Stimulated activated effector memory CD8-positive, alpha-beta T cell treated with anti-CD3 and anti-CD28 coated beads, Interleukin-12 subunit alpha, Interleukin-12 subunit beta, amount 100 ng/mL, for 72 hours (primary cell): Measurements from ENCODE around the gene FBXL20.
A peak's percentile ranks its signal among the peaks of the same experiment; 100 is the strongest.

Experiments used
- ATAC-seq: fragments of 150-1000 bp; cut with Tn5 transposase; 2 replicates; pipeline ENCODE4 v1.10.0; 2021
- DNase-seq, 2 donors: peaks; one replicate each; pipeline ENCODE4 v3.0.0; 2021 to 2022; ENCODE audit warnings: low spot score in 2 of 2
- H3K27ac Mint-ChIP-seq: one replicate; pipeline ENCODE4 v1.8.0; 2022; ENCODE audit warnings: mild to moderate bottlenecking, mixed read lengths
- H3K36me3 Mint-ChIP-seq: one replicate; pipeline ENCODE4 v1.8.0; 2022; ENCODE audit warnings: mild to moderate bottlenecking, mixed read lengths
- H3K4me1 Mint-ChIP-seq: one replicate; pipeline ENCODE4 v1.8.0; 2022; ENCODE audit warnings: mixed read lengths
- H3K4me3 Mint-ChIP-seq: one replicate; pipeline ENCODE4 v1.8.0; 2022; ENCODE audit warnings: mild to moderate bottlenecking, mixed read lengths
- H3K9me3 Mint-ChIP-seq: one replicate; pipeline ENCODE4 v1.8.0; 2022; ENCODE audit warnings: mixed read lengths

Gene FBXL20

DNA sequence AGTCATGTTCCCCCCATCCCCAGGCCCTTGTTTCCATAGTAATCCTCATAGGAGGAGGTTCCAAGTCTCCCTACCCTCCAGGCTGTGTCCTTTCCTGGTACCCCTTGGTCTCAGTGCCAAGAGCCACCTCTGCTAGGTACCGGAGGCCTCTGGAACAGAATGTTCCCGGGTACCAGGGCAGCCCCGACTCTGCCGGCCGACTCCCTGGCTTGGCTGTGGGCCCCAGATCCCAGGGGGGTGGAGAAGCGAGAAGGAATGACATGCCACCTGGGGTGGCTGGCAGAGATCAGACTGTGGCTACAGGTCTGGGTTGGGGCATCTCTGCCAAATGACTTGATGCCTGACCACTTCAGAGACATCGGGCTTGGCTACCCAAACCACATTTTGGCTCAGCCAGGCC is 179.3 kb downstream of the FBXL20 start:
- ATAC-seq = no peak
- Mint-ChIP-seq H3K36me3 (no peaks in the 10 kb centered on the region), H3K4me1 (peaks cover 20% of the 10 kb centered on the region), H3K4me3 (no peak overlapping the region), H3K27ac (no peak overlapping the region), H3K9me3 (no peaks in the 10 kb centered on the region)
- DNase-seq = no peak

DNA sequence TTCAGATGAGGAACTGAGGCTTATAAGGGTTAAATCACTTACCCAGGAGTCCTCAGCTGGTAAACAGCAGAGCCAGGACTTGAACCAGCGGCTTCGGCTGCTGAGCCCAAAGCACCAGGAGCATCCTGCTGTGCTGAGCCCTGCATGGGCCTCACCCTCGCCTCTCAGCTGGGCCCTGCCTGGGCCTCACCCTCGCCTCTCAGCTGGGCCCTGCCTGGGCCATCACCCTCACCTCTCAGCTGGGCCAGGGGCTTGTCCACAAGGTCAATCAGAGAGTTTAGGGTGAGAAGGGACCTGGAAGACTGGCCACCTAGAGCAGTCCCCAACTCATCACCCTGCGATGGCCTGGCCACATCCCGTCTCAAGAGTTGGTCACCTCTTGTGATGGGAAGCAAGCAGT is 179.9 kb downstream of the FBXL20 start:
- no peak overlapping the region for H3K27ac Mint-ChIP-seq
- no peak for DNase-seq

DNA sequence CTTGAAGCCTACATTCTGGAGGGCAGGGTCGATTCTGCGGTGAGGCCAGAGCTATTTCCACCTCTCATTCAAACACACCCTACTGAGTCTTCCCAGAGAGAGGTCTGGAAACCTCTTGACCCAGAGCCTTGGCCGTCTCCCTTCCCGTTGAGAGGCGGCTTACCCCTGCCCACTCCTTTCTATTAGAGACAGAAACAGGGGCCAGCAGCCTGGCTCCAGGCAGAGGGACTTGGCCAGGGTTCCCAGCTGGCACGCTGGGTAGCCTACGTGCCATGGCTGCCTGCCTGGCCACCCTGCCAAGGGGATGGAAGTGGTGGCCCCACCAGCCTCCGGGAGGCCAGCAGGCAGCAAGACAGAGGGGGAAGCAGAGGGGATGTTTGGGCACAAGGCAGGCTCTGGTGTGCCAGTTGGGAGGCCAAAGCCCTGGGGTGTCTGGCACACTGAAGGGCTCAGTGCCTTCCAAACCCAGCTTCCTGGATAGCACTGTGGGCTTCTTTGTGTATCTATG is 181.7 kb downstream of the FBXL20 start:
- no peaks in the 10 kb centered on the region for H3K9me3 Mint-ChIP-seq
- H3K36me3 Mint-ChIP-seq = no peaks in the 10 kb centered on the region
- peaks cover 12% of the 10 kb centered on the region for H3K4me1 Mint-ChIP-seq
- H3K27ac Mint-ChIP-seq = no peak overlapping the region
- no peak for DNase-seq
- no peak for ATAC-seq
- no peak overlapping the region for H3K4me3 Mint-ChIP-seq

More for the DNA sequence above, 179.9 kb downstream of the FBXL20 start:
- Mint-ChIP-seq H3K4me1 (peaks cover 20% of the 10 kb centered on the region), H3K36me3 (no peaks in the 10 kb centered on the region), H3K4me3 (no peak overlapping the region), H3K9me3 (no peaks in the 10 kb centered on the region)
- no peak for ATAC-seq

DNA sequence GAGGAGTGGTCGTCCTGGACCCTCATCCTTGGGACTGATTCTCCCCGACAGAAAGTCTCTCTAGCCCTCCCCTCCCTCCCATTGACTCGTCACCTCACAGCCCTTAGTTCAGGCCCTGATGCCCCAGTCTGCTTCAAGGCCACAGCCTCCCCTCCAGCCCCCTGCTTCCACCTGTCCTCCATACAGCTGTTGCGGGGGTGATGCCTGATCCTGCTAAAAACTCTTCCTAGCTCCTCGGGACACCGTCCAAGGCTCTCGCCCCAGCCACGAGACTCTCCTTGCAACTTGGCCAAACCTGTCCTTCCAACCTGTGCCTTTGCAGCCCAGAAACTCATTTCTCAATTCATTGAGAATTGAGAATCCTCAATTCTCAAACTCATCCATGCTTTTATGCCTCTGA is 182.5 kb downstream of the FBXL20 start:
- no peaks in the 10 kb centered on the region for H3K36me3 Mint-ChIP-seq
- DNase-seq (no peak), ATAC-seq (no peak)
- peaks cover 9% of the 10 kb centered on the region for H3K4me1 Mint-ChIP-seq
- H3K27ac Mint-ChIP-seq = no peak overlapping the region
- no peak overlapping the region for H3K4me3 Mint-ChIP-seq
- H3K9me3 Mint-ChIP-seq = no peaks in the 10 kb centered on the region

DNA sequence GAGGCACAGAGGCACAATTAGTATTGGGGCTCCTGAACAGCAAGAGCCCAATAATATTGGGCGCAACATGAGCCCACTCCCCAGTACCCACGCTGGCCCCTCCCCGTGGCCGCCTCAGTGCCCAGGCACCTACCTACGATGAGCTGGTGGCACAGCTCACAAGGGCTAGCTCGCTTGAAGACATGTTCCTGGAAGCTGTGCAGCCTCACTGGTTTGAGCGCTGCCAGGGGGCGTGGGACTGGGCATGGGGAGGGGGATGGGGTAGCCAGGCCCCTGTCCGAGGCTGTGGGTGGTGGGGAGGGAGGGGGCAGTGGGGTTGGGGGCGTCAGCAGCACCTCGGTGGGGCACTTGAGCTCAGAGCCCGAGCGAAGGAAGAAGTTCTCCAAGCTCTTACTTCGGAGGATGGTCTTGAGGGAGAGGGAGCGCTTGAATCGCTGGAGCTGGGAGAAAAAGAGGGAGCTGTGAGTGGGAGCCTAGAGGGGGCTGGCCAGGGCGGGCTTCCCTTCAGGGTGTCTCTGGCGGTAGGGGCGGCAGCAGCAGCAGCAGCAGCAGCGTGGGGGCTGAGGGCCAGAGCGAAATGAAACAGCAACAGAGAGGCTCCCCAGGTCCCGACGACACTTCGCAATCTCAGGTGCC is 183.6 kb downstream of the FBXL20 start:
- Mint-ChIP-seq H3K36me3 (no peaks in the 10 kb centered on the region), H3K4me3 (peak overlapping the region; percentile 23), H3K27ac (no peak overlapping the region), H3K4me1 (peaks cover 6% of the 10 kb centered on the region), H3K9me3 (no peaks in the 10 kb centered on the region)
- no peak for ATAC-seq
- DNase-seq = no peak

DNA sequence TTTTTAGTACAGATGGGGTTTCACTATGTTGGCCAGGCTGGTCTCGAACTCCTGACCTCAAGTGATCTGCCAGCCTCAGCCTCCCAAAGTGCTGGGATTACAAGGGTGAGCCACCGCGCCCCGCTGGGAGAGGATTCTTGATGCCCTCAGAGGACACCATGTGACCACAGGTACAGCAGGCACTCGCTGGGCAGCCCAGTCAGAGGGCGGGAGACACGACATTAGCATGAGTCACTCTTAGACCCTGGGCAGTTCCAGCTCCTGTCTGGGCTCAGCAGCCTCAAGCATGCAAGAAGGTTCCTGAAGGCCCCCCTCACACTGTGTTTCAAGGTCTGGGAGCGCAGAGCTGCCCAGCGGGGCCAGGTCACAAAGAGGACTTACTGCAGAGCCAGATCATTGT is 187.6 kb downstream of the FBXL20 start:
- no peak for DNase-seq
- Mint-ChIP-seq H3K27ac (no peak overlapping the region), H3K36me3 (no peaks in the 10 kb centered on the region), H3K9me3 (no peaks in the 10 kb centered on the region), H3K4me3 (no peak overlapping the region), H3K4me1 (peaks cover 25% of the 10 kb centered on the region)
- no peak for ATAC-seq

DNA sequence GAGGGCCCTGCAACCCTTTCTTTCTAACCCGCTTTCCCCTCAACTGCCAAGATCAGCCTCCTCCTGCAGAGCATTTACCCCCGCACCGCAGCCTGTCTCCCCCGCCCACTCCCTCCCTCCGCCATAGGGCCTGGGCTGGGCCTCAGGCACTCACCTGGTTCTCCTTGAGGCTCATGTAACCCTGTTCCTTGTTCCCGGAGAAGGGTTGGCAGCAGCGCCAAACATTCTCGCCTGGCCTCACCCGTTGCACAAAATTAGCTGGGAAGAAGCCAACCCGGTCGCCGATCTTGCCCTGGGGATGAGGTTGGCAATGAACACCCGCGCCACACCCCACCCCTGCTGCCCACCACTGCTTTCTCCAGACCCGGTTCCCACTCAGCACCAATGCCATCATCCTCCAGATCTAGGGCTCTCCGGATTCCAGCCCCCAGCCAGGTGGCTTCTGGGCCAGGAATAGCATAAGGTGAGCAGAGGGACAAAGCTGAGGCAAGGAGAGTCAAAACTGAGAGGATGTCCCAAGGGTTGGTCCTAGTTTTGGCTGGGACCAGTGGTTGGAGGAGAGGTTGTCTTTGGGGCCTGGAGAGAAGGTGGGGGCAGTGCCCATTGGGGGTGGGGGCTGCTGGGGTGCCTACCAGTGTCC is 188.5 kb downstream of the FBXL20 start:
- Mint-ChIP-seq H3K9me3 (no peaks in the 10 kb centered on the region), H3K4me3 (no peak overlapping the region), H3K27ac (peak overlapping the region; percentile 52), H3K4me1 (peaks cover 30% of the 10 kb centered on the region), H3K36me3 (no peaks in the 10 kb centered on the region)
- no peak for DNase-seq
- ATAC-seq = no peak

DNA sequence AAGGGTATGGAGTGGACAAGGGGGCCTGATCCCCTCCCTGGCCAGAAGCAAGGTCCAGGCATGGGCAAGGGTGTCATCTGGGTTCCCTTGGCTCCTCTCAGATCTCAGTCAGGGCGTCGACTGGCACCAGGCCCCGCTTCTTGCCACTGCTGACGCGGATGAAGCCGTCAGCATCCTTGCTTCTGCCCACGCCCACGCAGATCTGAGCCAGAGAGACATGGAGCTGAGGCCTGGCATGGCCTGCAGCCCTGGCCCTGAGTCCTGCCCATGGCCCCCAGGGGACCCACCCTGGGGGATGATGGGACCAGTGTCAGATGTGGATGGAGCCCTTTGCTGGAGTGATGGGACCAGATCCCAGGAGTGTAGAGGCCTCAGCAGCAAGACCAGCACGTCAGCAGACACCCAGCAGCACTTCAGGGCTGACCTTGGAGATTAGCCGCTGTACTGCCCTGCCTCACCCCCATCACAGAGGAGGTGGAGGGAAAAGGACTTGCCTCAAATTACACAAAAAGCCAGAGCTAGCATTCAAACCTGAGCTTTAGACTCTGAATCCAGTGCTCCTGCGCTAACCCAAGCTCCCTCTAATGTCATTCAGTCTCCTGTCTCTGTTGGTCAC is 189.1 kb downstream of the FBXL20 start:
- Mint-ChIP-seq H3K27ac (no peak overlapping the region), H3K36me3 (peaks cover under 1% of the 10 kb centered on the region), H3K4me3 (no peak overlapping the region), H3K9me3 (no peaks in the 10 kb centered on the region), H3K4me1 (peaks cover 30% of the 10 kb centered on the region)
- ATAC-seq (no peak), DNase-seq (no peak)

DNA sequence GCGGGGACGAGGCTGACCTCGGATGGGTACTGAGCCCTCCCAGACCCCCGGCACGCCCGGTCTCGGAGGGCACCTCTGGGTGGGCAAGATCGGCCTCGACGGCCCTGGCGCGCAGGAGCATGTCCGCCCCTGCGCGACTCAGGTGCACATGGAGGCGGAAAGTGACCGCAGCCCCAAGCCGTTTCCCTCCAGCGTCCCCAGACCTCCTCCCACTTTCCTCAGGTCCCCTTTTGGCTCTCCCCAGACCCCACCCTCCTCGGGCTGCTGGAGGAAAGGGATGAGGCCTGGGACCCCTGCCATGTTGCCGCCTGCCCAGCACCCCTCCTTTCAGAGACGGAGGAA is 191.4 kb downstream of the FBXL20 start:
- Mint-ChIP-seq H3K9me3 (no peaks in the 10 kb centered on the region), H3K27ac (peak overlapping the region; percentile 79), H3K4me3 (peak overlapping the region; percentile 66)

DNA sequence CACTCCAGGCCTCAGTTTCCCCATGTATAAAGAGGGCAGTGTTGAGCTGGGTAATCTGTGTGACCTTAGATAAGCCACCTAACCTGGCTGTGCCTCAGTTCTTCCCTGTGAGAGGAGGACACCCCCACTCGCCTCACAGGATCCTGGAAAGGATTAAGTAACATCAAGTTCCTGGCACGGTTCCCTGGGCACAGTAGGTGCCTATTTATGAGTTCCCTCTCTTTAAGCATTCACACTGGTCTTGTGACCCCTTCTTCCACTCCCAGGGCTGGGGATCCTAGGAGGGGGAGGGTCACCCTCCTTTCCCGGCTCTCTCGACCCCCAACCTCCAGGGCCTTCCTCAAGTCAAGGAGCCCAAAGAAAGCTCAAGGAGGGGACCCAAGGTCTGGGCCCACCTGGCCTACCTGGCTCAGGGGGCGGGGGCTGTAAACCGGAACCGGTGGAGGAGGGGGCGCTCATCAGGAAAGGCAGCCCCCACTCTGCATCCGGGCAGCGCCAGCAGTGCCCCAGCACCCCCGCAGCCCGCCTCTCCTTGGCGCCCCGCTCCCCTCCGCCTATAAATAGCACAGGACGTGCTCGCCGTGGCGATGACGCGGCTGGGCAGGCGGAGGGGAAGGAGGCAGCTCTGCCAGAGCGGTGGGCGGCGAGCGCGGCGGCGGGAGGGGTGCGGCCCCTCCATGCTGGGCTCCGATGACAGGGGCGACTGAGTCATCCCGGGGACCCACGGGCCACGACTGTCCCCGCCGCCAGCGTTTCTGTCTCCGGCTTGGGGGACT is 191.9 kb downstream of the FBXL20 start:
- Mint-ChIP-seq H3K27ac (peak overlapping the region; percentile 79), H3K36me3 (peaks cover 24% of the 10 kb centered on the region), H3K4me3 (peak overlapping the region; percentile 66), H3K4me1 (peaks cover 37% of the 10 kb centered on the region), H3K9me3 (no peaks in the 10 kb centered on the region)
- ATAC-seq (peak; percentile 90), DNase-seq (peak in 1 of 2 donors; percentile 67)

More for the DNA sequence above, 191.4 kb downstream of the FBXL20 start:
- ATAC-seq (no peak), DNase-seq (no peak)
- peaks cover 19% of the 10 kb centered on the region for H3K36me3 Mint-ChIP-seq
- H3K4me1 Mint-ChIP-seq = peaks cover 37% of the 10 kb centered on the region

DNA sequence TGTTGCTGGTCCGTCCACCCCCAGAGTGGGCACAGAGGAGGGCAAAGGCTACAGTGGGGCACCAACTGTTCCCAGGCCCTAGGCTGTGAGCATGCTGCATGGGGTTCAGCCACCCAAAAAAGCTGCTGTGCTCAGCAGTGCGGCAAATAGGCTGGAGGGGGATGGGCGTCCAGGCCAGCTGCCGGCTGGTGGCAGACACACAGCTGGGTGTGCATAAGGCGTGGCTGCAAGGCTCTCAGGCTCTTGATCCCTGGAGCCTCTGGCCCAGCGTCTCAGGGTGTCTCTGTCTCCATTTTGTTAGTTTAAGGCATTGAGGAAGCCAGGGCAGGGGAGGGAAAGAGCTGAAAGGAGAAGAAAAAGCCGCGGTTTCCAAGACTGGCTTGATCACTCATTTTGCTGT is 192.5 kb downstream of the FBXL20 start:
- no peak for ATAC-seq
- Mint-ChIP-seq H3K36me3 (peaks cover 30% of the 10 kb centered on the region), H3K4me3 (peak overlapping the region; percentile 66), H3K27ac (peak overlapping the region; percentile 79), H3K4me1 (peaks cover 43% of the 10 kb centered on the region), H3K9me3 (no peaks in the 10 kb centered on the region)
- DNase-seq = no peak

DNA sequence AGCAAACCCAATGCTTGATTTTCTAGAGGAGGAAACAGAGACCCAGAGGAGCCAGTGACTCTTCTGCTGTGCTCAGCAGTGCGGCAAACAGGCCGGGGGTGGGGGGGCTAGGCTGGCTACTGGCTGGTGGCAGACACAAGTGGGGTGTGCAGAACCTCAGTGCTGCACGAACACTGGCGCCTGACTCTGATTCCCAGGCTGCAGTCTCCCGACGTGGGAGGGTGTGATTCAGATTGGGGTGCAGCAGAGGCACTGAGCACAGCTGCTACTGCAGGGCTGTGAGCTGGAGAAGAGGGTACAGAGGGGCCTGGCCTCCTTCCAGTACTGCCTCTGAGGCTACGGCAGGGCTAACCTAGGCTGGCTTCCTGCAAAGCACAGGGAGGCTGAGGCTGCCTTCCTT is 193.3 kb downstream of the FBXL20 start:
- H3K27ac Mint-ChIP-seq = peak overlapping the region; percentile 79
- ATAC-seq (peak; percentile 17), DNase-seq (no peak)
- H3K9me3 Mint-ChIP-seq = no peaks in the 10 kb centered on the region
- peaks cover 38% of the 10 kb centered on the region for H3K36me3 Mint-ChIP-seq
- H3K4me3 Mint-ChIP-seq = peak overlapping the region; percentile 66
- peaks cover 47% of the 10 kb centered on the region for H3K4me1 Mint-ChIP-seq

DNA sequence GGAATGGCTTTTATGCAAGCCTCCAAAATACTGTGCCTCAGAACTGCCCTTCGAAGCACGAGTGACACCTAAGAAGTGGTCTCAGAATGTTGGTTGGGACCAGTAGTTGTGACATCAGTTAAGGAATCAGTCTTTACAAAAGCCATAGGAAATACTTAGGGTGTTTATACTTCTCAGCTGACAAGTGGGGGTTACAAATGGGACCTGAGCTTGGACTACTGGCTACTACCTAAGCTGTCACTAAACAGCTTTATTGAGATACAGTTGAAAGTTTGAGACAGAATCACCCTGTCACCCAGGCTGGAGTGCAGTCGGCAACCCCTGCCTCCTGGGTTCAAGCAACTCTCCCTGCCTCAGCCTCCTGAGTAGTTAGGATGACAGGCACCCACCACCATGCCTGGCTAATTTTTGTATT is 196.3 kb downstream of the FBXL20 start:
- no peak overlapping the region for H3K4me3 Mint-ChIP-seq
- H3K9me3 Mint-ChIP-seq = no peaks in the 10 kb centered on the region
- peak overlapping the region; percentile 63 for H3K27ac Mint-ChIP-seq
- peaks cover 66% of the 10 kb centered on the region for H3K4me1 Mint-ChIP-seq
- peaks cover 68% of the 10 kb centered on the region for H3K36me3 Mint-ChIP-seq
- DNase-seq = no peak
- no peak for ATAC-seq

DNA sequence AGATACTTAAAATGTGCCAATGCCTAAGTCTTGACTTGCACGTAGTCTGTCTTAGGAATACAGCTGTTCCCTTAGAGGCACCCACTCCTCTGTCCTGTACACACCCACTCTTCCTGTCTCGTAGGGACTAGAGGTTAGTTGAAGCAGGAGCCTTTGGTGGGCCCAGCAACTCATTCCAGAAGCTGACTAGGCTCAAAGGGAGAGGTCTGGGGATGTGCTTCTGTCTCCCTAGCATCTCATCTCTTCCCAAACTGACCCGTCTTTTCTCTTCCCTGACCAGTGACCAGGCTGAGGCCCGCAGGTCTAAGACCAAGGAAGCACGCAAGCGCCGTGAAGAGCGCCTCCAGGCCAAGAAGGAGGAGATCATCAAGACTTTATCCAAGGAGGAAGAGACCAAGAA is 197.2 kb downstream of the FBXL20 start:
- H3K36me3 Mint-ChIP-seq = peaks cover 77% of the 10 kb centered on the region
- no peaks in the 10 kb centered on the region for H3K9me3 Mint-ChIP-seq
- ATAC-seq (no peak), DNase-seq (no peak)
- no peak overlapping the region for H3K4me3 Mint-ChIP-seq
- peaks cover 66% of the 10 kb centered on the region for H3K4me1 Mint-ChIP-seq
- H3K27ac Mint-ChIP-seq = peak overlapping the region; percentile 63
